LHCN-M2 (cell line): ENCODE results near the gene UPK2. TPM values are rescaled to one million over a fixed set of nuclear protein-coding genes. Genes with fewer than 3 reads are reported as not detected.
A peak's percentile ranks its signal among the peaks of the same experiment; 100 is the strongest.

Experiments
- DNase-seq: peaks from one replicate; pipeline ENCODE4 v3.0.0-alpha.2; 2012; ENCODE audit warnings: low read depth
- polyA plus RNA-seq: library from polyadenylated mRNA; unstranded; fragments of >200 nt; gene quantifications from one replicate; pipeline ENCODE4 v1.2.1, GENCODE V29; 2012; ENCODE audit warnings: missing spikeins
- total RNA-seq: library from RNA; depleted of rRNA; stranded (reverse); fragments of >200 nt; gene quantifications from 2 replicates; pipeline ENCODE4 v1.2.3, GENCODE V29; 2014; rRNA removed

The UPK2 gene
- not detected in 2 replicates for total RNA-seq
- polyA plus RNA-seq, result 0.34 TPM

GRCh38 chr11:118956094-118956846 lies at the start of gene UPK2:
TSS of gene UPK2 (plus strand) at chr11:118956298. CDS start at chr11:118956351, 53 bp downstream.
- peak; percentile 56 for DNase-seq

GRCh38 chr11:118907051-118908042 lies 48.8 kb upstream of the UPK2 start:
- peak; percentile 73 for DNase-seq

GRCh38 chr11:118908264-118908663 lies 47.8 kb upstream of the UPK2 start:
- DNase-seq, result no peak

- peak; percentile 86 for DNase-seq
These were observed 47.0 kb upstream of the UPK2 start for GRCh38 chr11:118908901-118909618.

- DNase-seq, result no peak
These were observed 46.3 kb upstream of the UPK2 start for GRCh38 chr11:118909619-118910308.

- DNase-seq, result peak; percentile 89
These were observed 45.6 kb upstream of the UPK2 start for GRCh38 chr11:118910309-118911112.

GRCh38 chr11:118911113-118911879 lies 44.8 kb upstream of the UPK2 start:
- DNase-seq, result no peak

GRCh38 chr11:118911880-118912741 lies 44.0 kb upstream of the UPK2 start:
- DNase-seq, result peak; percentile 87

GRCh38 chr11:118912742-118913410 lies 43.2 kb upstream of the UPK2 start:
- no peak for DNase-seq

- DNase-seq, result no peak
These were observed 42.5 kb upstream of the UPK2 start for GRCh38 chr11:118913411-118914125.

- DNase-seq, result no peak
These were observed 41.8 kb upstream of the UPK2 start for GRCh38 chr11:118914178-118914918.

- DNase-seq, result no peak
These were observed 41.1 kb upstream of the UPK2 start for GRCh38 chr11:118914987-118915386.

GRCh38 chr11:118915396-118915795 lies 40.7 kb upstream of the UPK2 start:
- no peak for DNase-seq

GRCh38 chr11:118915941-118916841 lies 39.9 kb upstream of the UPK2 start:
- DNase-seq, result no peak

GRCh38 chr11:118916842-118917388 lies 39.2 kb upstream of the UPK2 start:
- peak; percentile 61 for DNase-seq
